Measurements from ENCODE around the gene SNURF.
A peak's percentile ranks its signal among the peaks of the same experiment; 100 is the strongest.
"Not testable (repeated sequence)": the region's sequence is repeated elsewhere in the genome, so short reads cannot be mapped to it uniquely, and the experiment has no call there.

SNURF gene, protein sequence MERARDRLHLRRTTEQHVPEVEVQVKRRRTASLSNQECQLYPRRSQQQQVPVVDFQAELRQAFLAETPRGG

DNA sequence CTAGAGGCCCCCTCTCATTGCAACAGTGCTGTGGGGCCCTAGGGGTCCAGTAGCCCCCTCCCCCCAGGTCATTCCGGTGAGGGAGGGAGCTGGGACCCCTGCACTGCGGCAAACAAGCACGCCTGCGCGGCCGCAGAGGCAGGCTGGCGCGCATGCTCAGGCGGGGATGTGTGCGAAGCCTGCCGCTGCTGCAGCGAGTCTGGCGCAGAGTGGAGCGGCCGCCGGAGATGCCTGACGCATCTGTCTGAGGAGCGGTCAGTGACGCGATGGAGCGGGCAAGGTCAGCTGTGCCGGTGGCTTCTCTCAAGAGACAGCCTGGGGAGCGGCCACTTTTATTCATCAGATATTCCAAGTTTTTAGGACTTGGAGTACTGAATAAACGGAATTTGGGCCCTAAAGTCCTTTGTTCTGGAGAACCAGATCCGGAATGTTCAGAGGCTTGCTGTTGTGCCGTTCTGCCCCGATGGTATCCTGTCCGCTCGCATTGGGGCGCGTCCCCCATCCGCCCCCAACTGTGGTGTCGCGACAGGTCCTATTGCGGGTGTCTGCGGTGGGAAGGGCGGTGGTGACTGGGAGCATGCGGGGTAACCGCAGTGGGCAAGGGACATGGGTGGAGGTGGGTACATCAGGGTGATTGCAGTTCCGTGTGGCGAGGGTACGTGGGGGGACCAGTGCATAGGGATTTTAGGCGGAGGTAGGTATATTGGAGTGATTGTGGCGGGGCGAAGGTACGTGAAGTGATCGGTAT is at the start of gene SNURF, which contains the start of gene SNRPN:
Gene SNURF, plus strand, starts transcription at position 205 of the 748 bp plus-strand sequence. Its CDS starts 62 bp downstream, at position 267.
Gene SNRPN, plus strand, starts transcription at position 205 of the 748 bp plus-strand sequence. CDS start 19,467 bp downstream, outside the sequence.
- no peak for DNase-seq

DNA sequence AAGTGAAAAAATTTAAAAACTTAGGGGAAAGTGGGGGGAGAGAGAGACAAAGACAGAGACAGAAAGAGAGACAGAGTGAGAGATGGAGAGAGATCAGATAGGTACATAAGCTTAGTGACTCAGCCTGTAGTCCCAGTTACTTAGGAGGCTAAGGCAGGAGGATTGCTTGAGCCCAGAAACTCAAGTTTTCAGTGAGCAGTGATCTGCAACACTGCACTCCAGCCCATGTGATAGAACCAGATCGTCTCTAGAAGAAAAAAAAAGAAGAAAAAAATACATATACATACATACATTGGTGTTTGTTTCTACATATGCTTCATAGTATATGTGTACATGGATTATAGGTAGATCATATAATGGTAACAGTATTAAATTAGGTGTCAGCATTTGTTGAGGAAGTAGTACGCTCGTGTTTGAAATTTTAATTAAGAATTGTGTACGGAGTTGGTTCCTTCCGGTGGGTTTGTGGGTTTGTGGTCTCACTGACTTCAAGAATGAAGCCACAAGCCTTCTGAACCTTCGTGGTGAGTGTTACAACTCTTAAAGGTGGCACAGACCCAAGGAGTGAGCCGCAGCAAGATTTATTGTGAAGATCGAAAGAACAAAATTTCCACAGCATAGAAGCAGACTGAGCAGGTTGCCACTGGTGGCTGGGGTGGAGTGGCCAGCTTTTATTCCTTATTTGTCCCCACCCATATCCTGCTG is 38.3 kb upstream of the SNURF start:
- DNase-seq = no peak

DNA sequence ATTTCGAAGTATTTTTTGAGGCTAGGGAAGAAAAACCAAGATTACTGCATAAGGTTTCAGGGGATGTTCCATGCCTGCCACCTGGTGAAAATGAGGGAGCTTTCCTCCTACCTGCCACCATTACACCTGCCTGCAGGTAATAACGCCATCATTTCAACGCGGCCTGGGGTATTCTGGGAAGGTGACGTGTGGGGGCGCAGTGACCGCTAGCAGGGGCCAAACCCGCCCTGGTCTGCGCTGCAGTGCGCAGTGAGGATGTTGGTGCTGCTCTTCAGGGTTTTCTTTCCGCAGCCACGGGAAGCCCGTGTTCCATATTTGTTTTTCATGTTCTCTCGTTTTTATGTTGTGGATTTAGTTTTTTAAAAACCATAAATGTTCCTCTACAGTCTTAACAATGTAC is 37.4 kb upstream of the SNURF start:
- no peak for DNase-seq

DNA sequence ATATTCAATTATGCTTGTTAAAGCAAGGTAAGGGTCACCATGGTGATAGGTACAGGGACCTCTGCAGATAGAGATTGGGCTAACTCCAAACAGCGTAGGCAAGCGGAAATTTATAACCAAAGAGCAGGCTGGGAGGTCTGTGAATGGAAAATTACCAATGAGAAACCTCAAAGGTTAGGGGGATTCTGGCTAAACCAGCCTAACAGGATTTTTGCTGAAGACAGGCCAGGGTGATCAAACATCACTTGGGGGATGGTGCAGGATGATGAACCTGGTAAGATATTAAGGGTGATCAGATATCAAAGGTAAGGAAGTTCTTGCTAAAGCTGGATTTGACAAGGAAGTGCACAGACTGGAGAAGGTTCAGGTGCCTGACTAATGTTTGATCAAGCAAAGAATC is 35.3 kb upstream of the SNURF start:
- DNase-seq = no peak

DNA sequence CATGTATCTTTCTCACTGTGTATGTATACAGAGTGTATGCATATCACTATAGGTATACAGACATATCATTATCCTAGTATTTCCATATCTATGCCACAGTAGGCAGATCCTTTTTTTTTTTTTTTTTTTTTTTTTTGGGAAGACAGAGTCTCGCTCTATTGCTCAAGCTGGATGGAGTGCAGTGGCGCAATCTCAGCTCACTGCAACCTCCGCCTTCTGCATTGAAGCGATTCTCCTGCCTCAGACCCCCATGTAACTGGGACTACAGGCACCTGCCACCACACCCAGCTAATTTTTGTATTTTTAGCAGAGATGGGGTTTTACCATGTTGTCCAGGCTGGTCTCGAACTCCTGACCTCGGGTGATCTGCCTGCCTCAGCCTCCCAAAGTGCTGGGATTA is 32.0 kb upstream of the SNURF start:
- not testable (repeated sequence) for DNase-seq

DNA sequence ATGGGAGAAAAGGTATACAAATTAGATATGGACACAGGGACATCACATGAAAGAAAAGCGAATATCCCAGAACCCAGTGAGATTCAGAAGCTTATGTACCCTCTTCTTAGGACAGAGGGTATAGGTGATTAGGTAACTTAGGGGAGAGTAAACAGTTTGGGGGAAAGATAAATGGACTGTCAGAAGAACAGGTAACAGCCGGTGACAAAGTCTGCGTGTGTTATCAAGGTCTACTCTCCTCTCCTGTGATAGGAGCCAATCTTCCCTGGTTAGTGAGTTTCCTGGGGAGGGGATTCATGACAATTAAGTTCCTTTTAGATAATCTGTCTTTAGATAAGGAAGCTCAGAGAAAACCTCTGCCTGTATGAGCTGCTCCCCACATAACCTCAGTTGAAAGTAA is 30.6 kb upstream of the SNURF start:
- no peak for DNase-seq

DNA sequence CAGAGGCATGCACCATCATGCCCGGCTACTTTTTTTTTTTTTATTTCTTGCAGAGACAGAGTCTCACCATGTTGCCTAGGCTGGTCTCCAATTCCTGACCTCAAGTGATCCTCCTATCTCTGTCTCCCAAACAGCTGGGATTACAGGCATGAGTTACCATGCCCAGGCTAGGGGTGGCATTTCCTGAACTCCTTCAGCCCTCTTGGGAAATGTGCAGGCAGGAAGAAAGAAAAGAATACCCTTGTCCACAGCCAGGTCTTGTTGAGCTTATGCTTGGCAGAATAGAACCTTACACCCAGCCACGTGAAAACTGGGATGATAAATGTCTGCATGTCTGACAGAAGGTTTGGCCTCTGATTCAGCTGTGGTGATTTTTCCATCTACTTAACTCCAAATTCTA is 30.2 kb upstream of the SNURF start:
- no peak for DNase-seq

DNA sequence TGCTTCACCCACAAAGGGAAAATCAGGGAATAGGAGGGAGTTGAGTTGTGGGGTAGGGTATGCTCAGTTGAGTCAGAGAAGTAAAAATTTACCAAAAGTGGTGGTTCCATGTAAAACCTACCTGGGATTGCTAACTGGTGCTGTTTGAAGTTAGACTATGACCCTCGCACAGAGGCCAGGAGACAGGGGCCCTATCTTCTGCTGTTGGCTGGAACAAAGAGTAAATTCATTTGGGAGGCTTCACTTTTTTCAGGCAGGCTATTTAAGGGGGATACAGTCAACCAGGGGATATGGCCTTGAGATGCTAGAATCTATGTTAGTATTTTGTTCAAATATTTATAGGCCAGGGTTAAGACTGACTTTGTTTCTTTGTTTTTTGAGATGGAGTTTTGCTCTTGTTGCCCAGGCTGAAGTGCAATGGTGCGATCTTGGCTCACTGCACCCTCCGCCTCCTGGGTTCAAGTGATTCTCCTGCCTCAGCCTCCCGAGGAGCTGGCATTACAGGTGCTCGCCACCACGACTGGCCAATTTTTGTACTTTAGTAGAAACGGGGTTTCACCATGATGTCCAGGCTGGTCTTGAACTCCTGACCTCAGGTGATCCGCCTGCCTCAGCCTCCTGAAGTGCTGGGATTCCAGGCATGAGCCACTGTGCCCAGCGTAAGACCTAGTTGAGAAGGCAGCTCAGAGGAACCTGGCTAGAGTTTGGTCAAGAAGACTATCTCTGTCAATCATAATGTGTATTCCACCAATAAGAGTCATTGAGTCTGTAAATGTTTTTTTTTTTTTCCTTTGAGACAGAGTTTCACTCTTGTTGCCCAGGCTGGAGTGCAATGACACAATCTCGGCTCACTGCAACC is 22.7 kb upstream of the SNURF start:
- DNase-seq = not testable (repeated sequence)

DNA sequence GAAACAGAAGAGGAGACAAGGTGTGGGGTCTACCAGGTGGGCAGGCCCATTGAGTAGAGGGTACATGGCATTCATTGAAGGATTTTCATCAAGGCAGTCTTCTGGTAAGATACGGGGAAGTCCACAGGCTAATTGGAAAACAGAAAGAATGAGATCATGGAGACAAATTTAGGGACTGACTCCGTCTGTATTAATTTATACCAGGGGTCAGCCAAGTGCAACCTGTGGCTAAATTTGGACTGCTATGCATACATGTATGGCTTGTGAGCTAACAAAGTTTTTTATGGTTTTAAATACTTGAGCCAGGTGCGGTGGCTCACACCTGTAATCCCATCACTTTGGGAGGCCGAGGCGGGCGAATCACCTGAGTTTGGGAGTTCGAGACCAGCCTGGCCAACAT is 21.1 kb upstream of the SNURF start:
- no peak for DNase-seq

DNA sequence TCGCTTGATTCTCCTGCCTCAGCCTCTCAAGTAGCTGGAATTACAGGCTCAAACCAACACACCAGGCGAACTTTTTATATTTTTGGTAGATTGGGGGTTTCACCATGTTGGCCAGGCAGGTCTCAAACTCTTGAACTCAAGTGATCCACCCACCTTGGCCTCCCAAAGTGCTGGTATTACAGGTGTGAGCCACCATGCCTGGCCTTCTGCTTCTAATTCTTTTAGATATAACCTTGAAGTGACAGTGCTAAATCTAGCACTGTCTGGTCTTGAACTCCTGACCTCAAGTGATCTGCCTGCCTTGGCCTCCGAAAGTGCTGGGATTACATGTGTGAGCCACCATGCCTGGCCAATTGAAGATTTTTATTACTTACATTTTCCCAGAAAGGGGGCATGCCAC is 16.6 kb upstream of the SNURF start:
- not testable (repeated sequence) for DNase-seq

DNA sequence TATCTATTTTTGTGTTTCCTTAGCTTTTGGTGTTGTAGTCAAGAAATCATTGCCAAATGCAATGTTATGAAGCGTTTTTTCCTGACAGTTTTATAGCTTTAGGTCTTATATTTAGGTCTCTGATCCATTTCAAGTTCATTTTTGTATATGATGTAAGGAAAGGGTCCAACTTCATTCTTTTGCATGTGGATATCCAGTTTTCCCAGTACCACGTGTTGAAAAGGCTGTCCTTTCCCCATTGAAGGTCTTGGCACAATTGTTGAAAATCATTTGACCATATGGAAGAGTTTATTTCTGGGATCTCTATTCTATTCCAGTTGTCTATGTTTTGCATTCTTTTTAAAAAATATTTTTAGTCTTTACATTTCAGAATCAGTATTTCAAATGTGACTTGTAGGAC is 14.6 kb upstream of the SNURF start:
- DNase-seq = no peak

DNA sequence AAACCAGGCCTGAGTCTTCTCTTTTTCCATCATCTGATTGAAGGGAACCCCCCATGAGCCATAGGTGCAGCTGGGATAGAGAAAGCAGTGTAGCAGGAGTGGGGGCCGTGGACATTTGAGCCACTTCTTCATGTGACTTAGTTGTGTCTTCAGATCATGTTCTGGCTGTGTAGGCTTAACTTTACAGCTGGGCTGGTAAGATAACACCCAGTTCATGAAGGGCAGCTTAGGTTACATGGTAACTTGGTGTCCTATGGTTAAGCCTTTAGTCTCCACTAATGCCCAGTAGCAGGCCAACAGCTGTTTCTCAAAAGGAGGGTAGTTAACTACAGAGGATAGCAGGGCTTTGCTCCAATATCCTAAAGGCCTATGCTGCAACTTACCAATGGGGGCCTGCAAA is 11.4 kb upstream of the SNURF start:
- no peak for DNase-seq

DNA sequence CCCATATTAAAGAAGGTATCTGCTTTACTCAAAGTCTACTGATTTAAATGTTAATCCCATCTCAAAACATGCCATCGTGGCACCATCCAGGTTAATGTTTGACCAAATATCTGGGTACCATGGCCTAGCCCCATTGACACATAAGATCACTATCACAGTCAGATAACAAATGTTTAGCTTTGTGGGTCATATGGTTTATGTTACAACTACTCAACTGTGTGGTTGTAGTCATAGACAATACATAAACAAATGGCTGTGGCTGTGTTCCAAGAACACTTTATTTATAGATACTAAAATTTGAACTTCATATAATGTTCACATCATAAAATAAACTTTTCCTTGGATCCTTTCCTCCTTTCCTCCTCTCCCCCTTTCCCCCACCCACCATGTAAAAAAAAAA is 9.8 kb upstream of the SNURF start:
- DNase-seq = no peak

DNA sequence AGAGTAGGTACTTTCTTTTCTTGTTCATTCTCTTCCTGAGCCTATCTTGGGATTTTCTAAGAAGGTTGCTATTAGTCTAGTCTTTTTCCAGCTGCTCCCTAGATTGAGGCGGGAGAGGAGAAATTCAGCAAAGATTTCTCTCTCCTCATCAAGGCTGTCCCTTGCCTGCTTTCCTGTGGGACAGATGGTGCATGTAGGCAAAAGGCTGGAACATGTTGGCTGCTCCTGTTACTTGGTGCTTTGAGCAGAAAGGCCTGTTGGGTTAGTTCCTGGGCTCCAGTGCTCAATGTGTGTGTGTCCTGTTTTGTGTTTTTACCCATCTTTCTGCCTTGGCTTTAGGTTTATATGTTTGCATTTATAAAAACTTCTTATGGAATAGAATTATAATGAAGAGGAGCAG is 9.1 kb upstream of the SNURF start:
- no peak for DNase-seq

DNA sequence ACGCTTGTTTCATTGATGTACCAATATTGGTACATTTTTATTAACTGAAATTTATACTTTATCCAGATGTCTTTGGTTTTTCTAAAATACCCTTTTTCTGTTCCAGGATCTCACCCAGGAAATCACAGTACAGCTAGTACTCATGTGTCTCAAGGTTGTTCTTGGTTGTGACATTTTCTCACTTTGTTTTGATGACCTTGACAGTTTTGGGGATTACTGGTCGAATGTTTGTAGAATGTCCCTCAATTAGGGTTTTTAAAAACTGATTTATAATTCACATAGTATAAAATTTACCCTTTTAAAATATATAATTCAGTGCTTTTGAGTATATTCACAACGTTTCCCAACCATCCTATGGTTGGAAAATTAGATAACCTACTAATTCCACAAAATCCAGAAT is 6.3 kb upstream of the SNURF start:
- DNase-seq = no peak

DNA sequence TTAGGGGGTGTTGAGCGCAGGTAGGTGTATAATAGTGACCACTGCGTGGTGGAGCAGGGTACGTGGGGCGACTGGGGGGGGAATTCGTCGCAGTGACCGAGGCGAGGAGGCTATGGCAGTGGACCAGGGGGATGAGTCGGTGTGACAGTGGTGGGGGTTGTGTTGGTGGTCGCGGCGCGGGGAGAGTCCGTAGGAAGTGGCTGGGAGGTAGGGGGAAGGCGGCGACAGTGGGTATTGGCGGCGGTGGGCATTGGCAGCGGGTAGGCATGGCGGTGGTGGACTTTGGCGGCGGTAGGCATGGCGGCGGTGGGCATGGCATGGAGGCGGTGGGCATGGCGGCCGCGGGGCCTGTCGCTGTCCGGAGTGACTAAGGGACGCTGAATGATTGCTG is 739 bp downstream of the SNURF start:
- no peak for DNase-seq

DNA sequence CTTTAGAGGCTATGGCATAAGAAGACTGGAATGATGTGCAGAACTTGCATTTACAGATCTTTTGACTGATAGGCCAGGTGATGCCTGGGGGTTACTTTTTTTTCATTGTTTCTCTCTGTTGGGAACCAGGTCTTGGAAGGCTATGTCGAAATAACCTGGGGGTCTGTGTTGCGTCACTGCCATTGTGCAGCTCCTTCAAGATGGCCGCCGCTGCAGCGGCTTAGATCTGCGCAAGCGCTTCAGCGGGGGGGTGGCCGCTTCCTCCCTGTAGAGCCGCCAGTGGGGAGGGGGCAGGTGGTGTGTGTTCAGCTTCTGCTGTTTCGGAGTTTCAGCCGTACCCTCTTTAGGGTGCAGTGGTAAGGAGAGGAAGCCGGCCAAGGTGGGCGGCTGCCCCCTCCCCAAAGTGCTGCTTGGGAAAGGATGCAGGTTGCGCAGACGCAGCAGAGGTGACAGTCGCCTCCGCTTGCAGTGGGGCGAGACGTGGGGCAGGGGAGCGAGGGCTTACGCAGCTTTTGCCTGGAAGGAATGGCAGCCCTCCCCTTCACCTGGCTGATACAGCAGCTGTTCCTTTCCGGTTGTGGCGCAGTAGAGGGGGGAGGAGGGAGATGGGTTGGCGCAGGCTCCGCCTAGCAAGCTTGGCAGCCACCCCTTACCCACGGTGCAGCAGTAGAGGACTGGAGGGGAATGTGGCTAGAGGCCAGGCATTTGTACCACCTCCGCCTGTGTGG is 1.5 kb downstream of the SNURF start:
- peak; percentile 31 for DNase-seq

DNA sequence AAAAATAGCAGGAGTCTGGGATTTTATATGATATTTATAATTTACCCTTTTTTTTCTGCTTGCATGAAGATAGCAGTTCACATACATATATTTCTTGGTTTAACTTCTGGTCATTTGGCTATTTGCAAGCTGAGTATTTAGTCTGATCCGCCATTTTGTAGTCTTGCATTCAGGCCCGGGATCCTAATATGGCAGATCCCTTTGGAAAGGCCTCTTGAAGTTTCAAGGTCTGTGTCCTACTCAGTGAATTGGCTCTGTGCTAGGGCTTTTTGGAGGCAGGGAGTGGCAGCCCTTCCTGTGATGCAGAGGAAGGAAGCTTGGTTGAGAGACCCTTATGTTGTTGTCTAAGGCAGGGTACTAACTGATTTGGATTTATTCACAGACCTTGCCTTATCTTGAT is 2.9 kb downstream of the SNURF start:
- no peak for DNase-seq

DNA sequence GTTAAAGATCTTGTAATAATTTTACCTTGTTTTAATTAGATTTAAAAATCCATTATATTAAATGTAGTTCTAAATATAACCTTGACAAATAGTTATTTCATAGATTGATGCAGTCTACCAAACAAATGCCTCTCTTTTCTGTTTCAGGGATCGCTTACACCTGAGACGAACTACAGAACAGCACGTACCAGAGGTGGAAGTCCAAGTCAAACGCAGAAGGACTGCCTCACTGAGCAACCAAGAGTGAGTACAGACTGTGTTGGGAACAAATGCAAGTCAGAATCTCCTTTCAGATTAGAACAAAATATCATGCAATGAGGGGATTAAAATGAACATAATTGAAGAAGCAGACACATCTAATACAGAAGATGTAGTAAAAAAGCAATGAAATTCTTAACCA is 7.2 kb downstream of the SNURF start:
- no peak for DNase-seq

DNA sequence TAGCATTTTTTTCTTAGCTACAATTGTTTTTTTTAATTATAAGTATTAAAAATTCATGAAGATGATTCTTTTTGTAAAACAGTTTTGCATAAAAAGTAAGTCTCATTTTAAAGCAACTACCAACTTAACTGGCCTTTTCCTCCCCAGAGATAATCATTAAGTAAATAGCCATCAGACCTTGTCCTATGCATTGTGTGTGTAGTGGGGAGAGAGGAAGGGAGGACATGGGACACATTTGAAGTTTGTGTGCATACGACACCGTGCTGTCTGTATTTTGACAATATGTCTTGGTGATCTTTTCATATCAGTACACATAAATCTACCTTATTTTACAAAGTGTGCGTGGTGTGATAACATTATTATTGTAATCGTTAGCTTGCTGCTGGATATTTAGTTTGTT is 8.1 kb downstream of the SNURF start:
- DNase-seq = no peak

DNA sequence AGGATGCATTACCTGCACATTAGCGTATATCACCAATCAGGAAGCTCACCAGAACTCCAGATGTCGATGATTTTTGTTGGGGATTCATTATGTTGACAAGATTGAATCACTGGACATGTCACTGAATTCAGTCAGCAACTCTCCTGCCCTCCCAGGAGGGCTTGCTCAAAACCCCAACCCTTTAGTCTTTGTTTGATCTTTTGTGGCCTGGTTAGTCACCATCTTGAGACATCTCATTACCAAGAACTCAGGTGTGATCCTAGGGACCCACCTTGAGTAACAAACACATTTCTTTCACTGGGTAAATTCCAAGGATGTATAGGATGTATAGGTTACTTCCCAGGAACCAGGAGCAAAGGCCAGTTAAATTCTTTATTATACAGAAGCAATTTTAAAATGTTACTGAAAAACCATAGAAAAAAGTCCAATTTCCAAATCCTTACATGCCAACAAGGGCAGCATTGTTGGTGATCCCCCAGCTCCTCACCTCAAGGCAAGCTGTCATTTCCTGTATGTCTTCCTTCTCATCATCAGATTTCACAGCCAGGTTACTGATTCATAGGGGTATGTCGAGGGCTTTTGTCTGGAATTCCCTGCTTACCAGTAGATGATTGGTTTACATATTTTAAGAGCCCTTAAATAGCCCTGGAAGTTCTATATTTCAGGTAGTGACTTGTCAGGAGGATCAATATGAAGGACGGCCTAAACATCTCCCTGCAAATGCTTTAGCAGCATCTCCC is 11.7 kb downstream of the SNURF start:
- no peak for DNase-seq

DNA sequence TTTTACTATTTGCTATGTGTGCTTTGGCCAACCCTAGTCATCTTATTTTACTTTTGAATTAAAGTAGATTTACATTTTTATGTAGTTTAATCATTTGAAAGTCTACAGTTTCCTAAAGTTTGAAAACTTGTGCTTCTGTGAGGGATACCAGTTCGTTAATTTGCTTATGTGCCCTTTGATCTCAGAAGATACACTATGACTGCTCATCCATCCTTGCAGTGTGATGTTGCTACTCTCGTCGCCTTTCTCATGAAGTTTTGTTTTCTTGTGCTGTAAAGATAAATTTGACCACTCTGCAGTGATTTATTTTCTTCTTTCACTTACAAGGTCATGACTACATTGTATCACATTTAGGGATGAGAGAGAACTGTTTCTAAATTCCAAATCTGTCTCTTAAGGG is 16.3 kb downstream of the SNURF start:
- no peak for DNase-seq

All from NCI-H524 treated with DMSO at 0.1 percent for 48 hours (cell line).